ENCODE data around the gene DKKL1.
"Not testable (repeated sequence)": the region's sequence is repeated elsewhere in the genome, so short reads cannot be mapped to it uniquely, and the experiment has no call there.

Gene DKKL1

GRCh38 chr19:49362929-49363267 lies 779 bp upstream of the DKKL1 start:
- Mint-ChIP-seq H3K27ac (no peak overlapping the region), H3K4me1 (ENCODE audit: low read depth) (peaks cover 4% of the 10 kb centered on the region), H3K27me3 (ENCODE audit: low read depth) (peaks cover 34% of the 10 kb centered on the region), H3K9me3 (no peaks in the 10 kb centered on the region), H3K4me3 (no peak overlapping the region), H3K36me3 (ENCODE audit: low read depth) (no peaks in the 10 kb centered on the region)
- DNase-seq (ENCODE audit: low spot score), result no peak

- DNase-seq (ENCODE audit: low spot score), result no peak
- H3K27ac Mint-ChIP-seq, result no peak overlapping the region
- H3K27me3 Mint-ChIP-seq (ENCODE audit: low read depth), result peaks cover 32% of the 10 kb centered on the region
- peaks cover 4% of the 10 kb centered on the region for H3K4me1 Mint-ChIP-seq (ENCODE audit: low read depth)
- no peak overlapping the region for H3K4me3 Mint-ChIP-seq
- peaks cover 5% of the 10 kb centered on the region for H3K9me3 Mint-ChIP-seq
- no peaks in the 10 kb centered on the region for H3K36me3 Mint-ChIP-seq (ENCODE audit: low read depth)
Measured at GRCh38 chr19:49364083-49364737, 533 bp downstream of the DKKL1 start.

DNA sequence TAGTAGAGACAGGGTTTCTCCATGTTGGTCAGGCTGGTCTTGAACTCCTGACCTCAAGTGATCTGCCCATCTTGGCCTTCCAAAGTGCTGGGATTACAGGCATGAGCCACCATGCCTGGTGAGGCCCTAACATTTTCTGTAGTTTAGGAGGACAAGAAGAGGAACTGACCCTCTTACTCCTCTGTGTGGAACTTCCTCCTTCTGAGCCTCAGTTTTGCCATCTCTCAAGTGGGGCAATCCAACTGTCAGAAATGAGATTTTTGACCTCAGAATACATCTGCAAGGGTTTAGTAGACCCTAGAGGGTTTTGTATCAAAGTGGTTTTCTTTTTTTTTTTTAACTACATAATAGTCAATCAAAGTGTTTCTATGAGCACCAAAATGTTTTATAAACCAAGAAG lies 2.4 kb downstream of the DKKL1 start:
- H3K36me3 Mint-ChIP-seq (ENCODE audit: low read depth), result no peaks in the 10 kb centered on the region
- H3K27ac Mint-ChIP-seq, result no peak overlapping the region
- peaks cover 18% of the 10 kb centered on the region for H3K27me3 Mint-ChIP-seq (ENCODE audit: low read depth)
- peaks cover 4% of the 10 kb centered on the region for H3K4me1 Mint-ChIP-seq (ENCODE audit: low read depth)
- H3K9me3 Mint-ChIP-seq, result peaks cover 9% of the 10 kb centered on the region
- no peak for DNase-seq (ENCODE audit: low spot score)
- no peak overlapping the region for H3K4me3 Mint-ChIP-seq

- no peak overlapping the region for H3K27ac Mint-ChIP-seq
- H3K9me3 Mint-ChIP-seq, result peaks cover 9% of the 10 kb centered on the region
- H3K4me3 Mint-ChIP-seq, result no peak overlapping the region
- no peaks in the 10 kb centered on the region for H3K4me1 Mint-ChIP-seq (ENCODE audit: low read depth)
- no peaks in the 10 kb centered on the region for H3K36me3 Mint-ChIP-seq (ENCODE audit: low read depth)
- no peak for DNase-seq (ENCODE audit: low spot score)
- H3K27me3 Mint-ChIP-seq (ENCODE audit: low read depth), result peaks cover 8% of the 10 kb centered on the region
Measured at GRCh38 chr19:49368711-49369358, 5.2 kb downstream of the DKKL1 start.

GRCh38 chr19:49371184-49371583 lies 7.5 kb downstream of the DKKL1 start:
- Mint-ChIP-seq H3K4me3 (no peak overlapping the region), H3K9me3 (peaks cover 9% of the 10 kb centered on the region), H3K4me1 (ENCODE audit: low read depth) (no peaks in the 10 kb centered on the region), H3K27ac (no peak overlapping the region), H3K27me3 (ENCODE audit: low read depth) (peaks cover 3% of the 10 kb centered on the region), H3K36me3 (ENCODE audit: low read depth) (no peaks in the 10 kb centered on the region)
- DNase-seq (ENCODE audit: low spot score), result no peak

DNA sequence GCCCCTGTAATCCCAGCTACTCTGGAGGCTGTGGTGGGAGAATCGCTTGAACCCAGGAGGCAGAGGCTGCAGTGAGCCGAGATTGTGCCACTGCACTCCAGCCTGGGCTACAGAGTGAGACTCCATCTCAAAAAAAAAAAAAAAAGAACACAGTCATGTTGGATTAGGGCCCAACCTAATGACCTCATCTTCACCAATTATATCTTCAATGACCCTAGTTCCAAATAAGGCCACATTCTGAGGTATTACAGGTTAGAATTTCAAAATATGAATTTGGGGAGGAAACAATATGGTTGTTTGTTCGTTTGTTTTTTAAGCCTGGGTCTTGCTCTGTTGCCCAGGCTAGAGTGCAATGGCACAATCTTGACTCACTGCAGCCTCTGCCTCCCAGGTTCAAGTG lies 9.5 kb downstream of the DKKL1 start:
- not testable (repeated sequence) for H3K4me3 Mint-ChIP-seq; H3K36me3 Mint-ChIP-seq (ENCODE audit: low read depth); DNase-seq (ENCODE audit: low spot score); H3K9me3 Mint-ChIP-seq; H3K4me1 Mint-ChIP-seq (ENCODE audit: low read depth); H3K27me3 Mint-ChIP-seq (ENCODE audit: low read depth); H3K27ac Mint-ChIP-seq

DNA sequence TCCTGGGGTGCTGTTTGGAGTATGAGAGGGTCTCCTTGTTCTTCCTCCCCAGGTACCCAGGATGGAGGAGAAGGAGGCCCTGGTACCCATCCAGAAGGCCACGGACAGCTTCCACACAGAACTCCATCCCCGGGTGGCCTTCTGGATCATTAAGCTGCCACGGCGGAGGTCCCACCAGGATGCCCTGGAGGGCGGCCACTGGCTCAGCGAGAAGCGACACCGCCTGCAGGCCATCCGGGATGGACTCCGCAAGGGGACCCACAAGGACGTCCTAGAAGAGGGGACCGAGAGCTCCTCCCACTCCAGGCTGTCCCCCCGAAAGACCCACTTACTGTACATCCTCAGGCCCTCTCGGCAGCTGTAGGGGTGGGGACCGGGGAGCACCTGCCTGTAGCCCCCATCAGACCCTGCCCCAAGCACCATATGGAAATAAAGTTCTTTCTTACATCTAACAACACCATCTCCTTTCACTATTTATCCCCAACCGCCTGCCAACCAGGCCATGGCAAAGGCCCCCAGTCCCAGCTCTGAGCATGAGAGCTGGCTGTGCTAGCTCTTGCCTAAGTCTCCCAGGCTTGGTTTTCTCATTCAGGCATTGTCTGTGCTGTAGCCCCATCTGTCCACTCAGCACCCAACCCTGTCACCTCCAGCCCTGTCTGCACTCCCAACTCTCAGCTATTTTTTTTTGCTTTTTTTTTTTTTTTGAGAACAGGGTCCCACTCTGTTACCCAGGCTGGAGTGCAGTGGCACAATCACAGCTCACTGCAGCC lies 11.2 kb downstream of the DKKL1 start:
- peaks cover 2% of the 10 kb centered on the region for H3K27me3 Mint-ChIP-seq (ENCODE audit: low read depth)
- no peak for DNase-seq (ENCODE audit: low spot score)
- peaks cover 4% of the 10 kb centered on the region for H3K9me3 Mint-ChIP-seq
- no peaks in the 10 kb centered on the region for H3K4me1 Mint-ChIP-seq (ENCODE audit: low read depth)
- no peak overlapping the region for H3K4me3 Mint-ChIP-seq
- H3K27ac Mint-ChIP-seq, result no peak overlapping the region
- H3K36me3 Mint-ChIP-seq (ENCODE audit: low read depth), result no peaks in the 10 kb centered on the region

DNA sequence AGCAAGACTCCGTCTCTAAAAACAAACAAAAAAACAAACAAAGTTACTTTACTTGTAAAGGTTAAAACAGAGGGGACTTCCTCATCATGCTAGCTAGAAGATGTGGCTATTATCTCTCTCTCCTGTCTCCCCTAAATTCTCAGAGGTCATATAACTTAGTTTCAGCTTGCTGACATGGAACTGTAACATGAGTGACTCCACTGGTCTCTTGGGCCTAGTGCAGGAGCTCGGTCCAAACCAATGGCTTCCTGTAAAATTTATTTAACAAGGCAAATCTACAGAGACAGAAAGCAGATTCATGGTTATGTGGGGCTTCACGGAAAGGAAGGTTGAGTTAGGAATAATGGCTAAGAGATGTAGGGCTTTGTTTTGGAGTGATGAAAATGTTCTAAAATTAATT lies 14.8 kb downstream of the DKKL1 start:
- no peaks in the 10 kb centered on the region for H3K4me1 Mint-ChIP-seq (ENCODE audit: low read depth)
- no peak for DNase-seq (ENCODE audit: low spot score)
- no peak overlapping the region for H3K27ac Mint-ChIP-seq
- H3K4me3 Mint-ChIP-seq, result no peak overlapping the region
- H3K27me3 Mint-ChIP-seq (ENCODE audit: low read depth), result peaks cover 2% of the 10 kb centered on the region
- peaks cover 11% of the 10 kb centered on the region for H3K9me3 Mint-ChIP-seq
- H3K36me3 Mint-ChIP-seq (ENCODE audit: low read depth), result no peaks in the 10 kb centered on the region

DNA sequence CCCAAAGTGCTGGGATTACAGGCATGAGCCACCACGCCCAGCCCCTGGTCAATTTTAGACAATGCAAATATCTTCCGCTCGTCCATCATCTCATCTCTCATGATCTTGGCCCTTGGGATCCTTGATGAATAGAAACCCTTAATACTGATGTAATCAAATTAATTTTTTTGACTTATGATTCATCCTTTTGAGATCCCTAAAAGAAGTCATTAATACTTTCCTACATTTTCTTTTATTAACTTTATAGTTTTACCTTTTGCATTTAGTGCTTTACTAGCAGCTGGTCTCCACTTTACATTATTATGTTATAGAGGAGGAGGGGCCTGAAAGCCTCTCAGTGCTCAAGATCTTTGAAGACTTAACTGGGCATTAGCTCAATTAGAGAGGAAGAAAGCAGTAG lies 16.7 kb downstream of the DKKL1 start:
- peaks cover 14% of the 10 kb centered on the region for H3K9me3 Mint-ChIP-seq
- peaks cover 6% of the 10 kb centered on the region for H3K27me3 Mint-ChIP-seq (ENCODE audit: low read depth)
- no peaks in the 10 kb centered on the region for H3K36me3 Mint-ChIP-seq (ENCODE audit: low read depth)
- no peak overlapping the region for H3K27ac Mint-ChIP-seq
- no peak for DNase-seq (ENCODE audit: low spot score)
- H3K4me3 Mint-ChIP-seq, result no peak overlapping the region
- H3K4me1 Mint-ChIP-seq (ENCODE audit: low read depth), result peaks cover 2% of the 10 kb centered on the region

DNA sequence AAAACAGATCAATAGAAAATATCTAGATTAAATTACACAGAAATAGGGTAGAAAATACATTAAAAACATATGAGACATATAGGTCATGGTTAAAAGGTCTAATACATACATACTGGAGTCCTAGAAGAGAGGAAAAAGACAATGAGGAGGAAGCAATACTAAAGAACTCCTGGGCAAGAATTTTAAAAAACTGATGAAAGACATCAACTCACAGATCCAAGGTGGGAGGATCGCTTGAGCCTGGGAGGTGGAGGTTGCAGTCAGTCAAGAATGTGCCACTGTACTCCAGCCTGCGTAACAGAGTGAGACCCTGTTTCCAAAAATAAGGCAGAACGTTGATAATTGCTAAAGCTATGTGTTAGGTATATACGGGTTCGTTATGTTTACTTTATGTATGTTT lies 19.0 kb downstream of the DKKL1 start:
- H3K4me1 Mint-ChIP-seq (ENCODE audit: low read depth), result peaks cover 4% of the 10 kb centered on the region
- no peak for DNase-seq (ENCODE audit: low spot score)
- H3K27me3 Mint-ChIP-seq (ENCODE audit: low read depth), result peaks cover 4% of the 10 kb centered on the region
- H3K36me3 Mint-ChIP-seq (ENCODE audit: low read depth), result no peaks in the 10 kb centered on the region
- H3K4me3 Mint-ChIP-seq, result no peak overlapping the region
- no peak overlapping the region for H3K27ac Mint-ChIP-seq
- H3K9me3 Mint-ChIP-seq, result peaks cover 14% of the 10 kb centered on the region

DNA sequence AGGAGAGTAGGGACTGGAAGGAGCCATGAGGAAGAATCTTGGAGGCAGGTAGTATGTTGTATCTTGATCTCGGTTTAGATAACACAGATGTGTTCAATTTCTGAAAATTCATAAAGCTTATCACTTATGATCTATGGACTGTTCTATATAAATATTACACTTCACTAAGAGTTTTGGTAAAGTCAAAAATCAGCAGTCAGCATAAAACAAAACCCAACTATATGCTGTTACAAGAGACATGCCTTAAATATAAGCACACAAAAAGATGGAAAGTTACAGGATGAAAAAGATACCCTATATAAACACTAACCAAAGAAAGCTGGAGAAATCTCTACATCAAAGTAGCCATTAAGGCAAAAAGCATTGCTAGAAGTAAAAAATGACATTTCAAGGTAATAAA lies 19.9 kb downstream of the DKKL1 start:
- H3K27me3 Mint-ChIP-seq (ENCODE audit: low read depth), result peaks cover 4% of the 10 kb centered on the region
- no peak overlapping the region for H3K4me3 Mint-ChIP-seq
- DNase-seq (ENCODE audit: low spot score), result no peak
- peaks cover 14% of the 10 kb centered on the region for H3K9me3 Mint-ChIP-seq
- peaks cover 4% of the 10 kb centered on the region for H3K4me1 Mint-ChIP-seq (ENCODE audit: low read depth)
- no peak overlapping the region for H3K27ac Mint-ChIP-seq
- H3K36me3 Mint-ChIP-seq (ENCODE audit: low read depth), result no peaks in the 10 kb centered on the region

DNA sequence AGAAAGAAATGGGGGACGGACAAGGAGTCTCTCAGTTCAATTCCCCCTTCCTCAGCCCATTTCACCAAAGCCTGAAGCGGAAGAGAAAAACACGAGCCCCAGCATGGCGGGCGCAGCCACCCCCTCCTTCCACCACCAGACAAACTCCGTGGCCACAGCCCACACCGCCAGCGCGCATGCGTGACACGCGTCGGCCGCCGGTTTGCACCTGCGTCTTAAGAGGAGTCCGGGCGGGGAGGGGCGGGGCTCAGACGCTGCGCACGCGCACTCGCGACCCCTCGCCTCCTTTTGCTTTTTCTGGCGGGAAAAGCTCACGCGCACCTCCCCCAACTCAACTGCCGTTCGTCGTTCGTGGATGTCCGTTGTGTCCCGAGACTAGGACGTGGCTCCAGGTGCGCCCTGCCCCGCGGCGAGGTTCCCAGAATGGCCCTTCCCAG lies 24.3 kb downstream of the DKKL1 start, which contains the start of gene KASH5:
Gene KASH5 (plus strand): TSS at position 314 of the 437 bp plus-strand sequence. CDS start 2,635 bp downstream, outside the sequence.
- peaks cover 5% of the 10 kb centered on the region for H3K9me3 Mint-ChIP-seq
- peak within 1 kb of the TSS; percentile 18 for H3K4me3 Mint-ChIP-seq
- peaks cover 7% of the 10 kb centered on the region for H3K27me3 Mint-ChIP-seq (ENCODE audit: low read depth)
- peak; percentile 54 for DNase-seq (ENCODE audit: low spot score)
- H3K4me1 Mint-ChIP-seq (ENCODE audit: low read depth), result peaks cover 15% of the 10 kb centered on the region
- peak within 1 kb of the TSS; percentile 54 for H3K27ac Mint-ChIP-seq
- no peaks in the 10 kb centered on the region for H3K36me3 Mint-ChIP-seq (ENCODE audit: low read depth)

- no peak for DNase-seq (ENCODE audit: low spot score)
- Mint-ChIP-seq H3K4me3 (no peak overlapping the region), H3K27ac (no peak overlapping the region), H3K36me3 (ENCODE audit: low read depth) (no peaks in the 10 kb centered on the region), H3K9me3 (no peaks in the 10 kb centered on the region), H3K4me1 (ENCODE audit: low read depth) (peaks cover 13% of the 10 kb centered on the region), H3K27me3 (ENCODE audit: low read depth) (peaks cover 2% of the 10 kb centered on the region)
Measured at GRCh38 chr19:49389406-49389805, 25.7 kb downstream of the DKKL1 start.

GRCh38 chr19:49390131-49390928 lies 26.7 kb downstream of the DKKL1 start:
- no peaks in the 10 kb centered on the region for H3K36me3 Mint-ChIP-seq (ENCODE audit: low read depth)
- H3K4me3 Mint-ChIP-seq, result no peak overlapping the region
- H3K27ac Mint-ChIP-seq, result no peak overlapping the region
- DNase-seq (ENCODE audit: low spot score), result no peak
- peaks cover 13% of the 10 kb centered on the region for H3K4me1 Mint-ChIP-seq (ENCODE audit: low read depth)
- H3K27me3 Mint-ChIP-seq (ENCODE audit: low read depth), result peaks cover 2% of the 10 kb centered on the region
- no peaks in the 10 kb centered on the region for H3K9me3 Mint-ChIP-seq

Data from T-helper 2 cell treated with Interferon-gamma antibody and Interleukin-4, amounts not matched to agents 5 μg/mL and 100 μg/mL, for 36 hours (primary cell).